ENCODE measurements around the gene PPP6R2. TPM values are rescaled to one million over a fixed set of nuclear protein-coding genes. Genes with fewer than 3 reads are reported as not detected.

Gene PPP6R2
- total RNA-seq, 6 experiments from 2014 or later = 41.9 to 47.0 (median 43.6) TPM

- DNase-seq = no peak
Observed at GRCh38 chr22:50420581-50420980, 77.5 kb downstream of the PPP6R2 start.

DNA sequence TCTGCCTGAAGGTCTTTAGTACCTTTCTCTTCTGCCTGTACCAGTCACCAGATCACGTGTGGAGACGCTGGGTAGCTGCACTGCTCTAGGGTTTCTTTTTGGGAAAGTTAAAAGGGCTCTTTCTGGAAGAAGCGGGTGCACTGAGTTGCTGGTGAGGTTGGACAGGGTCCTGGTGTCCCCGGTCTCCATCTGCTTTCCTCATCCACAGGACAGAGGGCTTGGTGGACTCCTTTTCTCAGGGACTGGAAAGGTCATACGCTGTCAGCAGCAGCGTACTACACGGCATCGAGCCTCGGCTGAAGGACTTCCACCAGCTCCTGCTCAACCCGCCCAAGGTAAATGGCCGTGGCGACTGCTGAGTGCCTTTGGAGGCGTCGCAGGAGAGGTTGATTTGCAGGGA is 78.9 kb downstream of the PPP6R2 start:
- Mint-ChIP-seq H3K27ac (no peak overlapping the region), H3K4me1 (ENCODE audit: low read depth) (no peaks in the 10 kb centered on the region), H3K36me3 (ENCODE audit: low read depth) (peaks cover 33% of the 10 kb centered on the region), H3K4me3 (no peak overlapping the region), H3K9me3 (no peaks in the 10 kb centered on the region), H3K27me3 (ENCODE audit: insufficient read depth) (peaks cover 5% of the 10 kb centered on the region)
- TF ChIP-seq CTCF (IDR thresholded peaks at IDR 0.05) = no peak
- DNase-seq = no peak

More at GRCh38 chr22:50420581-50420980, 77.5 kb downstream of the PPP6R2 start:
- Mint-ChIP-seq H3K27ac (no peak overlapping the region), H3K4me3 (no peak overlapping the region), H3K27me3 (ENCODE audit: insufficient read depth) (peaks cover 5% of the 10 kb centered on the region), H3K4me1 (ENCODE audit: low read depth) (no peaks in the 10 kb centered on the region), H3K9me3 (no peaks in the 10 kb centered on the region), H3K36me3 (ENCODE audit: low read depth) (peaks cover 29% of the 10 kb centered on the region)
- TF ChIP-seq CTCF (IDR thresholded peaks at IDR 0.05) = no peak

DNA sequence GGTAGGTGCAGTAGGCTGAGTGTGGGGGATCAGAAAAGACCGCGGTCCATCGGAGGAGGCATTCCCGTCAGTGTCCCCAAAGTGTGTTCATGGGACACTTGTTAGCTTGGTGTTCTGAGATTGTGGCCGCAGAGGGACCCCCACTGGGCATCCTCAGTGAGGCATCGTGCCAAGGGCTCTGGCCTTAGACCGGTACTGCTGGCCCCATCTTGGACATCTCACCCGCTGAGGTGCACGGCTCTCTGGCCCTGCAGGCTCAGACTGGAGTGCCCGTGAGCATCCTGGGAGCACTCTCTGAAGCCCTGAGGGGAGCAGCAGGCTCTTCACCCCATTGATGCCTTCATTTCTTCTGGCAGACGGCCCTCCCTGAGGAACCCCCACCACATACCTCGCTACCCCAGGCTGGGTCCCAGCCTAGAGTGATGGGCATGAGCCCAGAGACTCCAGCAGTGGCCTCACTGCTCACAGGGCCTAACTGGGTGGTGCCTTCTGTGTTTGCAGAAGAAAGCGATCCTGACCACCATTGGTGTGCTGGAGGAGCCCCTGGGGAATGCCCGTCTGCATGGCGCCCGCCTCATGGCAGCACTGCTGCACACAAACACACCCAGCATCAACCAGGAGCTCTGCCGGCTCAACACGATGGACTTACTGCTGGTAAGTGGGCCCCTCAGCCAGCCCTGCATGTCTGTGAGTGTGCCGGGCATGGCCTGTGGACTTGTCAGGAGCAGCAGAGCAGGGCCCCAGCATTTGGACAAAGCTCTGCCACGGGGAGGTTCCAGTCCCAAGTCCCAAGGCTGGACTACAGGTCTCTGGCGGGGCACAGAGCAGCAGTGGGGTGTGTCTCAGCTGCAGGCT is 80.1 kb downstream of the PPP6R2 start:
- Mint-ChIP-seq H3K4me3 (no peak overlapping the region), H3K27me3 (ENCODE audit: insufficient read depth) (peaks cover 5% of the 10 kb centered on the region; the same call in 1 of the 2 replicates), H3K27ac (no peak overlapping the region), H3K36me3 (ENCODE audit: low read depth) (peaks cover 32% of the 10 kb centered on the region), H3K4me1 (ENCODE audit: low read depth) (no peaks in the 10 kb centered on the region), H3K9me3 (no peaks in the 10 kb centered on the region)
- no peak for TF ChIP-seq CTCF (IDR thresholded peaks at IDR 0.05)
- no peak for DNase-seq

DNA sequence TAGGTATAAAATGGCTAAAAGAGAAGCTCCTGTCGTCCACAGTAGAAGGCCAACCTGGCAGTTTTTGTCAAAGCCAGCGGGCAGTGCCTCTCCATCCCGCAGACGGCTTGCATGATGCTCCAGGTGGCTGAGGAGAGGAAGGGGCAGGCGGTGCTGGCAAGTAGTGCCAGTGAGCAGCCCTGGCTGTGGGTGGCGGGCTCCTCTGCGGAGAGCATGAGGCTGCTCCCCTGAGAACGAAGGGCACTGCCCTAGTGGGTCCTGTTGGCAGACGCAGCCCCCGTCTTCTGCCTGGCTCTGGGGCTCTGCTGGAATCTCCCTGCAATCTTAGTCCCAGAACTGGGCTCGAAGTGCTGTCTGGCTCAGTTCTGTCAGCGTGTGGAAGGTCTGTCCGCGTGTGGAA is 80.8 kb downstream of the PPP6R2 start:
- no peak for DNase-seq
- no peaks in the 10 kb centered on the region for H3K9me3 Mint-ChIP-seq
- TF ChIP-seq CTCF (IDR thresholded peaks at IDR 0.05) = no peak
- peaks cover 5% of the 10 kb centered on the region; the same call in 1 of the 2 replicates for H3K27me3 Mint-ChIP-seq (ENCODE audit: insufficient read depth)
- H3K4me3 Mint-ChIP-seq = no peak overlapping the region
- no peak overlapping the region for H3K27ac Mint-ChIP-seq
- H3K36me3 Mint-ChIP-seq (ENCODE audit: low read depth) = peaks cover 33% of the 10 kb centered on the region
- H3K4me1 Mint-ChIP-seq (ENCODE audit: low read depth) = no peaks in the 10 kb centered on the region

DNA sequence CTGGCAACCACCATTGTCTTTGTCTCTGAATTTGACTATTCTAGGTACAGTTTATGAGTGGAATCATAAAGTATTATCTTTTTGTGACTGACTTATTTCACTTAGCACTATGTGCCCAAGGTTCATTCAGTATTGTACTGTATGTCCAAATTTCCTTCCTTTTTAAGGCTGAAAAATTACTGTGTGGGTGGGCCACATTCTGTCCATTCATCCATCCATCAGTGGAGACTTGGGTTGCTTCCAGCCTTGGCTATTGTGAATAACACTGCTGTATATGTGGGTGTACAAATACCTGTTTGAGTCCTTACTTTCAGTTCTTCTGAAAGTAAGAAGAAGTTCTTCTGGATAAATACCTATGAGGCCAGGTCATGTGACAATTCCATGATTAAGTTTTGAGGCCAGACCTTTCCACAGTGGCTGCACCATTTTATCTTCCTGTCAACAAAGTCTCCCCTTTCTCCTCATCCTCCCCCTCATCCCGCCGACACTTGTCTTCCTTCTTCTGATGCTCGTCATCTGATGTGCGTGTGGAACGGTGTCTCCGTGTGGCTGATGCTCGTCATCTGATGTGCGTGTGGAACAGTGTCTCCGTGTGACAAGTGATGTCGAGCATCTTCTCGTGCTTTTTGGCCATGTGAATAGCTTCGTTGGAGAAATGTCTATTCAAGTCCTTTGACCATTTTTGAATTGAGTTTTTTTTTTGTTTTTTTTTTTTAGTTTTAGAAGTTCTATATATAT is 82.2 kb downstream of the PPP6R2 start:
- Mint-ChIP-seq H3K9me3 (no peaks in the 10 kb centered on the region), H3K4me3 (no peak overlapping the region), H3K27ac (no peak overlapping the region), H3K27me3 (ENCODE audit: insufficient read depth) (no peaks in the 10 kb centered on the region; the same call in 1 of the 2 replicates), H3K4me1 (ENCODE audit: low read depth) (no peaks in the 10 kb centered on the region), H3K36me3 (ENCODE audit: low read depth) (peaks cover 20% of the 10 kb centered on the region)
- no peak for DNase-seq
- no peak for TF ChIP-seq CTCF (IDR thresholded peaks at IDR 0.05)
